CD8-positive, alpha-beta memory T cell (primary cell): ENCODE measurements around the gene NOL4L. TPM values are rescaled to one million over a fixed set of nuclear protein-coding genes. Genes with fewer than 3 reads are reported as not detected.

Experiments
- CTCF ChIA-PET: fragments of 350-600 bp; sonication (Branson Sonifier 250); formaldehyde crosslinking; loops from one replicate; lab custom pipeline; 2021; ENCODE audit warnings: antibody characterized with exemption; lab: Charles Lee
- POLR2A ChIA-PET: fragments of 350-600 bp; sonication (Branson Sonifier 250); formaldehyde crosslinking; loops from one replicate; lab custom pipeline; 2021; ENCODE audit warnings: antibody characterized with exemption; lab: Charles Lee
- DNase-seq, 5 donors: peaks; one replicate each; pipeline versions ENCODE4 v3.0.0 to v3.0.0-alpha.2; 2020 to 2022; ENCODE audit warnings: mixed read lengths in 1 of 5
- H3K27ac ChIP-seq: one replicate; pipeline ENCODE4 v1.7.0; 2013; ENCODE audit warnings: low read depth, mild to moderate bottlenecking, low read length, moderate library complexity
- H3K27me3 ChIP-seq: 2 replicates; pipeline ENCODE4 v1.7.0; 2013; ENCODE audit warnings: low read length, mild to moderate bottlenecking; ENCODE audit not compliant: insufficient read depth, poor library complexity, severe bottlenecking
- H3K36me3 ChIP-seq: 2 replicates; pipeline ENCODE4 v1.7.0; 2013; ENCODE audit warnings: mild to moderate bottlenecking, low read length, moderate library complexity; ENCODE audit not compliant: insufficient read depth
- H3K4me1 ChIP-seq: 2 replicates; pipeline ENCODE4 v1.7.0; 2013; ENCODE audit warnings: mild to moderate bottlenecking, low read length, moderate library complexity; ENCODE audit not compliant: insufficient read depth
- H3K4me3 ChIP-seq: 2 replicates; pipeline ENCODE4 v1.7.0; 2013; ENCODE audit warnings: mild to moderate bottlenecking, low read length
- H3K9me3 ChIP-seq: 2 replicates; pipeline ENCODE4 v1.7.0; 2013; ENCODE audit warnings: mild to moderate bottlenecking, low read length
- H3K27ac Mint-ChIP-seq, 8 donors: one replicate each; pipeline ENCODE4 v1.8.0; 2020 to 2021; ENCODE audit warnings: mixed read lengths in 8 of 8, mild to moderate bottlenecking in 6 of 8, inconsistent platforms in 3 of 8, moderate library complexity in 3 of 8
- H3K27me3 Mint-ChIP-seq, 2 donors: one replicate each; pipeline ENCODE4 v1.8.0; 2020 to 2021; ENCODE audit warnings: mixed read lengths in 2 of 2, mild to moderate bottlenecking in 1 of 2, moderate library complexity in 1 of 2
- H3K36me3 Mint-ChIP-seq, 3 donors: one replicate each; pipeline ENCODE4 v1.8.0; 2020 to 2021; ENCODE audit warnings: mixed read lengths in 3 of 3, inconsistent platforms in 1 of 3, mild to moderate bottlenecking in 1 of 3
- H3K4me1 Mint-ChIP-seq, 3 donors: one replicate each; pipeline ENCODE4 v1.8.0; 2020 to 2021; ENCODE audit warnings: mixed read lengths in 3 of 3, inconsistent platforms in 1 of 3, mild to moderate bottlenecking in 1 of 3
- H3K4me3 Mint-ChIP-seq, 7 donors: one replicate each; pipeline ENCODE4 v1.8.0; 2020 to 2021; ENCODE audit warnings: mixed read lengths in 7 of 7, mild to moderate bottlenecking in 6 of 7, moderate library complexity in 4 of 7, inconsistent platforms in 2 of 7
- H3K9me3 Mint-ChIP-seq, 5 donors: one replicate each; pipeline ENCODE4 v1.8.0; 2020 to 2022; ENCODE audit warnings: mixed read lengths in 5 of 5, mild to moderate bottlenecking in 3 of 5, moderate library complexity in 2 of 5, inconsistent platforms in 1 of 5
- polyA plus RNA-seq: library from polyadenylated mRNA; unstranded; fragments of 300-500 nt; fragmentation: Illumina TruSeq; gene quantifications from one replicate; pipeline ENCODE4 v1.2.3, GENCODE V29; 2021
- total RNA-seq, 2 experiments: library from RNA; stranded (reverse); gene quantifications; one replicate each; pipeline ENCODE4 v1.2.3, GENCODE V29; 2021

NOL4L gene
- total and polyA plus RNA-seq, 3 experiments from 2014 or later = 15.4 to 19.8 (median 15.8) TPM

DNA sequence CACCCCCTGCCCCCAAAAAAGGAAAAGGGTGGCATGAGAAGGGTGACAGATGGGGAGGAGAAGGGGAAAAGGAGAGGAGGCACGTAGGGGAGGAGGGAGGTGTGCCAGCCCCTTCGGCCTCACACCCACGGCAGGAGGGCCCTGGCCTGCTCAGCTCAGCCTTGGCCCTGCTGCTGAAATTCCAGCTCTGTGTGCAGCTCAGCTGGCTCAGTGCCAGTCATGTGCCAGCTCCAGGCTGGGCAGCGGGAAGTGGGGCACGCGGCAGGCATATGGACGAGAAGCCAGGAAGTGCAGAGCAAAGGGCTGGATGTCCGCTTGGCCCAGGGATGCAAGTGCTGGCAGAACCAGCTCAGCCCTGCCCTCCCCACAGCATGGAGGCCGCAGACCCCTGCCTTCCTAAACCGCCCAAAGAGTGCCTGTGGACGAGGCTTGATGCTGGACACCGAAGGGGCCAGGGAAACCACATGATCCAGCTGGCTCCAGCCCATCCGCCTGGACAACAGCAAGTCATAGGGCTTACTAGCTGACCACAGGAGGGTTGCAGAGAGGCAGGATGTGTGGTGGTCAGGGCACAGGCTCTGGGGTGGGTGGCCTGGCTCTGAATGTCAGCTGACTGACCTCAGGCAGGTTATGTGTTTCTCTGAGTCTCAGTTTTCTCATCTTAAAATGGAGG, 60.2 kb downstream of the NOL4L start:
- CTCF ChIA-PET = interaction anchor here (1.4 to 11.3 kb wide), 3 partner anchors 13 to 127 kb away, joined by 3 to 227 read pairs (median 186); no protein-coding TSS in a partner anchor
- peaks cover 0 to 34% (median 6%) of the 10 kb centered on the region in 3 donors for H3K36me3 Mint-ChIP-seq

DNA sequence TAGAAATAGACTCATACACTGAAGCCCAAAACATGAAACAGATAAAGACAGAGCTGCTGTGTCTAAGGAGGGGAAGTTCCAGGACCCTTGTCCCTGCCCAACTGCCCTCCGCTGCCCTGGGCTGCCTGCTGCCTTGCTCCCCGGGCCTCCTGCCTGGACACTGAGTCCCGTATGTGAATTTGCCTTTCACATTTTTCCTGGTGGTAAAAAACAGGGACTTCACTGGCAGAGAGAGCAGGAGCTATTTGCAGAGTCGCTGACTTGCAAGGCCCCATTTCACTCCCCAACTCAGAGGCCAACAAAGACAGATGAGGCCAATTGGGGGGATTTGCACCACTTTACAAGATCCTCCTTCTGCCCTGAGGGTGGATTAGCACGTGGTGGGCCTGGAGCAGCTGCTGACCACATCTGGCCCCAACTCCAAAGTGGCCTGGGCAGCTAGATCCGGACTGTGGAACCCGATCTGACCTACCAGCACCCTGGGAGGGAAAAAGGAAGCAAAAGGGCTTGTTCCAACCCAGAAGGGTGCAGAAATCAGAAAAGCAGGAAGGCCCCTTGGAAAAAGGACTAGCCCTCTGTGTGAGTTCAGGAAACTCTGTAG, 61.4 kb downstream of the NOL4L start:
- Histone ChIP-seq H3K27me3 (no peaks in the 10 kb centered on the region), H3K27ac (no peak overlapping the region), H3K4me3 (no peak overlapping the region), H3K36me3 (peaks cover 20% of the 10 kb centered on the region), H3K9me3 (no peaks in the 10 kb centered on the region), H3K4me1 (peaks cover 77% of the 10 kb centered on the region)
- Mint-ChIP-seq H3K4me1 (peaks cover 62 to 75% (median 63%) of the 10 kb centered on the region in 3 donors), H3K9me3 (no peaks in the 10 kb centered on the region), H3K27me3 (no peaks in the 10 kb centered on the region), H3K36me3 (peaks cover 0 to 43% (median 6%) of the 10 kb centered on the region in 3 donors), H3K4me3 (no peak overlapping the region), H3K27ac (peak overlapping the region; percentile 54 to 99 (median 86))
- ChIA-PET CTCF (interaction anchor here (1.4 to 11.3 kb wide), 5 partner anchors 14 to 255 kb away, joined by 4 to 227 read pairs (median 7); no protein-coding TSS in a partner anchor), POLR2A (interaction anchor here (0.9 to 3.6 kb wide), 3 partner anchors 11 to 129 kb away, joined by 3 to 38 read pairs (median 18); no protein-coding TSS in a partner anchor)
- peak in 1 of 5 donors; percentile 17 for DNase-seq

More for the DNA sequence above, 60.2 kb downstream of the NOL4L start:
- Mint-ChIP-seq H3K27me3 (no peaks in the 10 kb centered on the region), H3K27ac (peak overlapping the region; percentile 47 to 99 (median 86)), H3K4me1 (peaks cover 72 to 88% (median 76%) of the 10 kb centered on the region in 3 donors), H3K4me3 (peak overlapping the region in 1 of 7 donors; percentile 40), H3K9me3 (no peaks in the 10 kb centered on the region)
- POLR2A ChIA-PET = interaction anchor here (0.6 to 3.6 kb wide), 4 partner anchors 10 to 42 kb away, joined by 3 to 38 read pairs (median 11); no protein-coding TSS in a partner anchor
- Histone ChIP-seq H3K36me3 (peaks cover 9% of the 10 kb centered on the region), H3K27me3 (no peaks in the 10 kb centered on the region), H3K4me1 (peaks cover 90% of the 10 kb centered on the region), H3K27ac (no peak overlapping the region), H3K9me3 (no peaks in the 10 kb centered on the region), H3K4me3 (no peak overlapping the region)
- peak in 1 of 5 donors; percentile 41 for DNase-seq

- Histone ChIP-seq H3K4me3 (no peak overlapping the region), H3K36me3 (peaks cover 26% of the 10 kb centered on the region), H3K9me3 (no peaks in the 10 kb centered on the region), H3K4me1 (peaks cover 71% of the 10 kb centered on the region), H3K27me3 (no peaks in the 10 kb centered on the region), H3K27ac (no peak overlapping the region)
- Mint-ChIP-seq H3K4me1 (peaks cover 56 to 68% (median 56%) of the 10 kb centered on the region in 3 donors), H3K27ac (peak overlapping the region; percentile 81 to 99 (median 88)), H3K27me3 (no peaks in the 10 kb centered on the region), H3K36me3 (peaks cover 0 to 50% (median 6%) of the 10 kb centered on the region in 3 donors), H3K4me3 (peak overlapping the region in 4 of 7 donors; percentile 34 to 80 (median 57)), H3K9me3 (no peaks in the 10 kb centered on the region)
- ChIA-PET CTCF (interaction anchor here (0.8 to 11.3 kb wide), 16 partner anchors 8 to 256 kb away, joined by 3 to 227 read pairs (median 7); no protein-coding TSS in a partner anchor), POLR2A (interaction anchor here (0.5 to 3.6 kb wide), 8 partner anchors 12 to 130 kb away, joined by 3 to 38 read pairs (median 4); no protein-coding TSS in a partner anchor)
- peak in 1 of 5 donors; percentile 51 for DNase-seq
Observed at GRCh38 chr20:32522776-32523612, 62.1 kb downstream of the NOL4L start.

DNA sequence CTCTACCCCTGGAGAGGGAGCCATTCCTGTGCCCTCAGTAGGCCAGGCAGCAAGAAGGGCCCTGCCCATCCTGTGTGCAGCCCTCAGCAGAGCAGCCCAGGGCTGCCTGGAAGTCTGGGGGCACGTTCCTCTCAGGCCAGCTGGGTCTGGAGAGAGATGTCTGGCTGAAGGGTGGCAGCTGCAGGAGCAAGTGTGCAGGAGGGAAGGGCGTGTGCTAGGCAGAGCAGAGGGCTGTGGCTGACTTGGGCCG, 62.7 kb downstream of the NOL4L start:
- CTCF ChIA-PET = interaction anchor here (0.7 to 11.3 kb wide), 20 partner anchors 8 to 152 kb away, joined by 3 to 227 read pairs (median 6); partner anchors contain the start of gene C20orf203
- peak in 1 of 5 donors; percentile 48 for DNase-seq
- Histone ChIP-seq H3K4me1 (peaks cover 69% of the 10 kb centered on the region), H3K9me3 (no peaks in the 10 kb centered on the region), H3K27ac (no peak overlapping the region), H3K36me3 (peaks cover 29% of the 10 kb centered on the region), H3K27me3 (no peaks in the 10 kb centered on the region), H3K4me3 (no peak overlapping the region)
- H3K36me3 Mint-ChIP-seq = peaks cover 0 to 56% (median 6%) of the 10 kb centered on the region in 3 donors
- H3K9me3 Mint-ChIP-seq = no peaks in the 10 kb centered on the region
- H3K4me1 Mint-ChIP-seq = peaks cover 51 to 63% (median 53%) of the 10 kb centered on the region in 3 donors
- H3K27ac Mint-ChIP-seq = peak overlapping the region; percentile 77 to 99 (median 88)
- no peaks in the 10 kb centered on the region for H3K27me3 Mint-ChIP-seq
- peak overlapping the region in 5 of 7 donors; percentile 29 to 80 (median 53) for H3K4me3 Mint-ChIP-seq
- POLR2A ChIA-PET = interaction anchor here (0.7 to 3.6 kb wide), 6 partner anchors 11 to 64 kb away, joined by 4 to 38 read pairs (median 4); no protein-coding TSS in a partner anchor

DNA sequence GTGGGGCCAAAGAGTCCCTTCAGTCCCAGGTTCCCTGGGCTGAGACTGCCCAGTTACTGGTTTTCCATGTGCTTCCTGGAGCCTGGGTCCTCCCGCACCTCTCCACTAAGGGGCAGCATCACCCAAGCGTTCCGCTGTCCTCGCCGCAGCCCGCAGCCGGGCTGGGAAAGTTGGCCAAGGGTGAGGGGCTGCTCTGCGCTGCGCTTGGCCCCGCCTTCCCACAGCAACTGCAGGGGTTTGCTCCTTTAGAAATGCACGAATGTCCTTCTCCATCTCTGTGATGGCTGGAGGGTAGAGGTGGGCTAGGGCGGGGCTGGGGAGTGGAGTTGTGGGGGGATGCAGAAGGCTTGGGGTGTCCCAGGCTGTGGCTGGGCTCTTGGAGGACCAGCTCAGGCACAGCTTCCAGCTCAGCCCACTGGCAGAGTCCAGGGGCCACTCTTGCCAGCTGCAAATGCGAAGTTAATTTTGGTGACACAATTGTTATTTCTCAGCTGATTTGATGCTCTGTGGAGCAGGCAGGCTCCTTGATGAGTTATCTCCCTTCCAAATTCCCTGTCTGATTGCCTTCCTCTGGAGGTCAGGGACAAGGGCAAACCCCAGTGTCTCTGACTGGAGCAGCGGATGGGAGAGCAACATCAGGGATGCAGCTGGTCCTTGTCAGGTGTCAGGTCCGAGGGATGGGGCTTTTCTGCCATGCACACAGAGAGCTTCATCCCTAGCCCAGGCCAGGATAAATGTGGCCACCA, 63.2 kb downstream of the NOL4L start:
- Histone ChIP-seq H3K4me1 (peaks cover 69% of the 10 kb centered on the region), H3K27ac (peak overlapping the region; percentile 28)
- peaks cover 46 to 58% (median 48%) of the 10 kb centered on the region in 3 donors for H3K4me1 Mint-ChIP-seq

GRCh38 chr20:32520927-32521203, 64.3 kb downstream of the NOL4L start:
- no peak overlapping the region for H3K27ac ChIP-seq
- POLR2A ChIA-PET = no interaction called here
- H3K36me3 ChIP-seq = peaks cover 39% of the 10 kb centered on the region

More for the DNA sequence above, 63.2 kb downstream of the NOL4L start:
- Histone ChIP-seq H3K27me3 (no peaks in the 10 kb centered on the region), H3K36me3 (peaks cover 29% of the 10 kb centered on the region), H3K9me3 (no peaks in the 10 kb centered on the region), H3K4me3 (no peak overlapping the region)
- Mint-ChIP-seq H3K9me3 (no peaks in the 10 kb centered on the region), H3K27me3 (no peaks in the 10 kb centered on the region), H3K4me3 (peak overlapping the region in 5 of 7 donors; percentile 29 to 80 (median 53)), H3K36me3 (peaks cover 0 to 54% (median 6%) of the 10 kb centered on the region in 3 donors), H3K27ac (peak overlapping the region; percentile 29 to 99 (median 88))
- CTCF ChIA-PET = interaction anchor here (0.7 to 11.3 kb wide), 23 partner anchors 9 to 206 kb away, joined by 3 to 227 read pairs (median 5); partner anchors contain the start of gene C20orf203
- POLR2A ChIA-PET = interaction anchor here (0.7 to 3.6 kb wide), 6 partner anchors 11 to 65 kb away, joined by 4 to 38 read pairs (median 4); no protein-coding TSS in a partner anchor
- DNase-seq = peak; percentile 53 to 77 (median 63)

More at GRCh38 chr20:32520927-32521203, 64.3 kb downstream of the NOL4L start:
- Histone ChIP-seq H3K9me3 (no peaks in the 10 kb centered on the region), H3K4me1 (peaks cover 69% of the 10 kb centered on the region), H3K27me3 (no peaks in the 10 kb centered on the region), H3K4me3 (no peak overlapping the region)
- DNase-seq = no peak
- Mint-ChIP-seq H3K9me3 (no peaks in the 10 kb centered on the region), H3K27me3 (no peaks in the 10 kb centered on the region), H3K36me3 (peaks cover 0 to 54% (median 7%) of the 10 kb centered on the region in 3 donors), H3K4me1 (peaks cover 43 to 56% (median 44%) of the 10 kb centered on the region in 3 donors), H3K4me3 (no peak overlapping the region), H3K27ac (peak overlapping the region in 7 of 8 donors; percentile 24 to 91 (median 79))
- CTCF ChIA-PET = interaction anchor here (0.8 to 11.3 kb wide), 12 partner anchors 10 to 205 kb away, joined by 3 to 227 read pairs (median 6); no protein-coding TSS in a partner anchor
